ENCODE data around the gene LRRC31. TPM values are rescaled to one million over a fixed set of nuclear protein-coding genes. Genes with fewer than 3 reads are reported as not detected.

The LRRC31 gene
- polyA plus RNA-seq, 3 donors = not detected

DNA sequence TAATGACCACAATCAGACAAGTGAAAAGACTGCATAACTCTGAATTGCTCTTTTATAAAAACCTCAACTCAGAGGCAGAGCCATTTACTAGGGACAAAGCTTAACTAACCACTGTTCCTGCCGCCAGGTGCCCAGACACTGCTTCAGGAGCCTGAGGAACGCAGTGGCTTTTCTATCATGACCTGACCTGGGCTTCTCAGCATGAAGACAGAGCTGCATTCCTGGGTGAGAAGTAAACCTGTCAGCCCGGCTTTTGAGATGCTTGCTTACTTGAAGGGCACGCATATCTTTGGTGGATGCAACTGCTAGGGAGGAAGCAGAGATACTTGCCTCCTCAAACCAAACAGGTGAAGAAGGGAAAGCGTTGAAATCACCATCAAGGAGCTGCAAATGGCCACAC is 7.9 kb downstream of the LRRC31 start:
- H3K9me3 Mint-ChIP-seq = no peaks in the 10 kb centered on the region
- Histone ChIP-seq H3K4me2 (replicated peaks; ENCODE audit: extremely low read depth, low read length, poor library complexity, severe bottlenecking) (no peak overlapping the region), H3K9ac (ENCODE audit: insufficient read depth, low read length, poor library complexity, severe bottlenecking) (no peak overlapping the region), H4K20me1 (ENCODE audit: insufficient read depth, low read length) (no peaks in the 10 kb centered on the region), H3K36me3 (replicated peaks in 1 of 2; ENCODE audit: control insufficient read depth in 1 of 2, insufficient read depth in 2 of 2, low read length in 2 of 2) (no peaks in the 10 kb centered on the region), H3K4me3 (replicated peaks in 1 of 3; ENCODE audit: low read depth in 2 of 3, low read length in 3 of 3) (no peak overlapping the region), H2AFZ (ENCODE audit: insufficient read depth, low read depth, low read length, poor library complexity, severe bottlenecking) (no peak overlapping the region), H3K9me3 (replicated peaks in 1 of 2; ENCODE audit: control insufficient read depth in 1 of 2, insufficient read depth in 1 of 2, low read length in 2 of 2) (no peaks in the 10 kb centered on the region), H3K27ac (ENCODE audit: low read depth in 1 of 2, low read length in 2 of 2) (no peak overlapping the region), H3K4me1 (ENCODE audit: control insufficient read depth in 1 of 2, insufficient read depth in 2 of 2, low read length in 2 of 2) (peaks cover 10 to 13% of the 10 kb centered on the region in 2 donors), H3K27me3 (ENCODE audit: control insufficient read depth in 2 of 2, insufficient read depth in 2 of 2, low read length in 2 of 2) (no peaks in the 10 kb centered on the region), H3K79me2 (ENCODE audit: insufficient read depth, low read length) (no peaks in the 10 kb centered on the region)
- intact Hi-C loops (cut with micrococcal nuclease) = loop anchor here (10.0 kb wide), 7 partner anchors 63 to 193 kb away; partner anchors contain the start of genes ACTRT3 (in 1 of the 2), SEC62 (in 1 of the 2) and TERC (in 1 of the 2)
- DNase-seq = no peak
- TF ChIP-seq, protein P1, sequence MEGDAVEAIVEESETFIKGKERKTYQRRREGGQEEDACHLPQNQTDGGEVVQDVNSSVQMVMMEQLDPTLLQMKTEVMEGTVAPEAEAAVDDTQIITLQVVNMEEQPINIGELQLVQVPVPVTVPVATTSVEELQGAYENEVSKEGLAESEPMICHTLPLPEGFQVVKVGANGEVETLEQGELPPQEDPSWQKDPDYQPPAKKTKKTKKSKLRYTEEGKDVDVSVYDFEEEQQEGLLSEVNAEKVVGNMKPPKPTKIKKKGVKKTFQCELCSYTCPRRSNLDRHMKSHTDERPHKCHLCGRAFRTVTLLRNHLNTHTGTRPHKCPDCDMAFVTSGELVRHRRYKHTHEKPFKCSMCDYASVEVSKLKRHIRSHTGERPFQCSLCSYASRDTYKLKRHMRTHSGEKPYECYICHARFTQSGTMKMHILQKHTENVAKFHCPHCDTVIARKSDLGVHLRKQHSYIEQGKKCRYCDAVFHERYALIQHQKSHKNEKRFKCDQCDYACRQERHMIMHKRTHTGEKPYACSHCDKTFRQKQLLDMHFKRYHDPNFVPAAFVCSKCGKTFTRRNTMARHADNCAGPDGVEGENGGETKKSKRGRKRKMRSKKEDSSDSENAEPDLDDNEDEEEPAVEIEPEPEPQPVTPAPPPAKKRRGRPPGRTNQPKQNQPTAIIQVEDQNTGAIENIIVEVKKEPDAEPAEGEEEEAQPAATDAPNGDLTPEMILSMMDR (IDR thresholded peaks at IDR 0.05) = no peak
- no peaks in the 10 kb centered on the region for H3K36me3 Mint-ChIP-seq
- 100% methylated on average over 2 of the region's 5 CpGs for WGBS (ENCODE audit: insufficient coverage)
- peaks cover 3 to 14% (median 3%) of the 10 kb centered on the region in 3 donors for H3K27me3 Mint-ChIP-seq (ENCODE audit: low read depth in 3 of 3)
- no peak overlapping the region for H3K27ac Mint-ChIP-seq
- H3K4me3 Mint-ChIP-seq = no peak overlapping the region
- peaks cover 13% of the 10 kb centered on the region for H3K4me1 Mint-ChIP-seq

DNA sequence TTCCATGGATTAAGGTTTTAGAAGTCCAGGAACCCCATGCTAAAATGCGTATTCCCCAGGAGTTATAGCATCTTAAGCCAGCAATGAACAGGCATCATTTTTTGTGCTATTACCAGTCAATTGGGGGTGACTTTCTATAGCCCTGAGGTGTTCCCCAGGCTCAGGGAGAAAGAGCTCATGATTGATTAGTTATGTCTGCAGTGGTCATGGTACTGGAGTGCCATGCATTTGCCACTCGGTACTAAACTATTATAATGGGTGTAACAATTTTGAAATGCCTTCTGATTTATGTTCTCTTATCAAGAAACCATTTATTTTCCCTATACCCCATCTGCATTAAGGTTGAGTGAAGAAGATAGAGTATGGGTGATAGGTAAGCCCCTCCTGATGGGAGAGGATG is 11.9 kb downstream of the LRRC31 start:
- WGBS (ENCODE audit: insufficient coverage) = 100% methylated on average over 1 of the region's 2 CpGs
- Histone ChIP-seq H2AFZ (ENCODE audit: insufficient read depth, low read depth, low read length, poor library complexity, severe bottlenecking) (no peak overlapping the region), H3K27me3 (ENCODE audit: control insufficient read depth in 2 of 2, insufficient read depth in 2 of 2, low read length in 2 of 2) (no peaks in the 10 kb centered on the region), H3K9ac (ENCODE audit: insufficient read depth, low read length, poor library complexity, severe bottlenecking) (no peak overlapping the region), H4K20me1 (ENCODE audit: insufficient read depth, low read length) (no peaks in the 10 kb centered on the region), H3K4me3 (replicated peaks in 1 of 3; ENCODE audit: low read depth in 2 of 3, low read length in 3 of 3) (no peak overlapping the region), H3K4me1 (ENCODE audit: control insufficient read depth in 1 of 2, insufficient read depth in 2 of 2, low read length in 2 of 2) (no peaks in the 10 kb centered on the region), H3K27ac (ENCODE audit: low read depth in 1 of 2, low read length in 2 of 2) (no peak overlapping the region), H3K4me2 (replicated peaks; ENCODE audit: extremely low read depth, low read length, poor library complexity, severe bottlenecking) (no peak overlapping the region), H3K36me3 (replicated peaks in 1 of 2; ENCODE audit: control insufficient read depth in 1 of 2, insufficient read depth in 2 of 2, low read length in 2 of 2) (no peaks in the 10 kb centered on the region), H3K9me3 (replicated peaks in 1 of 2; ENCODE audit: control insufficient read depth in 1 of 2, insufficient read depth in 1 of 2, low read length in 2 of 2) (no peaks in the 10 kb centered on the region), H3K79me2 (ENCODE audit: insufficient read depth, low read length) (no peaks in the 10 kb centered on the region)
- no peak for DNase-seq
- intact Hi-C loops (cut with micrococcal nuclease) = no loop called here
- Mint-ChIP-seq H3K4me3 (no peak overlapping the region), H3K9me3 (peaks cover 0 to 2% (median 0%) of the 10 kb centered on the region in 7 donors), H3K4me1 (no peaks in the 10 kb centered on the region), H3K27me3 (ENCODE audit: low read depth in 3 of 3) (peaks cover 1 to 10% (median 8%) of the 10 kb centered on the region in 3 donors), H3K27ac (no peak overlapping the region), H3K36me3 (no peaks in the 10 kb centered on the region)
- TF ChIP-seq, protein P1 (IDR thresholded peaks at IDR 0.05) = no peak
